Measurements from ENCODE around the gene HMOX1.
A peak's percentile ranks its signal among the peaks of the same experiment; 100 is the strongest.
"Not testable (repeated sequence)": the region's sequence is repeated elsewhere in the genome, so short reads cannot be mapped to it uniquely, and the experiment has no call there.

The HMOX1 gene

DNA sequence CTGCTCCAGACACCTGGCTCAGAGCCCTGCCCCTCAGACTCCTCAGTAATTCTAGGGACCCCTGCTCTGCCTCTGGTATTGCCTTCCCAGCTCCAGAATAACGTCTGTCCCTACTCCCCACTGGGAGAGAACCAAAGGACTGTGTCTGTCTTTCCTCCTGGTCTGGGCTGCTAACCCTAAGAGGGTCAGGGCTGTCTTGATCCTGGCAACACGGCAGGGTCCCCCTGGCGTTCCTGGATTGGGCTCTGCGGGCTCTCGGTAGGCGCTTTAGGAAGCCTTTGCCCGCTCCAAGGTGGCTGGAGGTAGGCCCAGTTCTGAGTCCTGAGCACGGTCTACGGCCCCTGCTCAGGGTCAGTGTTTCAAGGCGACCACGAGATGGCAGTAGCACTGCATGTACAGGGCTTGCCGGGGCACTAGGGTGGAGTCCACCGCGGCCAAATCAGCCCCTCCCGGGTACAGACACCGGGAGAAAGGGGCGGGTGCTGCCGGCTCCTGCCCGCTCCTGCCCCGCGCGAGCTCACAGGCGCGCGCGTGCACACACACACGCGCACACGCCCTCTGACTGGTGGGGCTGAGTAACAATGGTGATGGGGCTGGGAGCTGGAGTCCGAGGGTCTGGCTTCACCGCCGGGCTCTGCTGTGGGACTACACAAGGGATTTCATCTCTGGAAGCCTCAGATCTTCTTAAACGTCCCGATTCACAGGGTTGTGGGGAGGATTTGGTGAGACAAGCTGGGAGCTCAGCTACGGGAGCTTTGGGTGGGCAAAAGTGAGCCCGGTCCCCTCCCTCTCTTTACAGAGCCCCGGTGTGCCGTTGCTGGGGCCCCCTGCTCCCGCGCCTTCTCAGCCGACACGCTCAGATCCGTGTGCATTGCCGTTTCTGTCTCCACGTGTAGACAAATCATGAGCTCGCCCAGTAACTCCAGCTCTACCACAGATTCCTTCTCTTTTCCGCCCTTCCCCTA lies 30.1 kb upstream of the HMOX1 start:
- DNase-seq, result peak; percentile 85

GRCh38 chr22:35352214-35353111 lies 28.4 kb upstream of the HMOX1 start:
- DNase-seq, result peak; percentile 39

DNA sequence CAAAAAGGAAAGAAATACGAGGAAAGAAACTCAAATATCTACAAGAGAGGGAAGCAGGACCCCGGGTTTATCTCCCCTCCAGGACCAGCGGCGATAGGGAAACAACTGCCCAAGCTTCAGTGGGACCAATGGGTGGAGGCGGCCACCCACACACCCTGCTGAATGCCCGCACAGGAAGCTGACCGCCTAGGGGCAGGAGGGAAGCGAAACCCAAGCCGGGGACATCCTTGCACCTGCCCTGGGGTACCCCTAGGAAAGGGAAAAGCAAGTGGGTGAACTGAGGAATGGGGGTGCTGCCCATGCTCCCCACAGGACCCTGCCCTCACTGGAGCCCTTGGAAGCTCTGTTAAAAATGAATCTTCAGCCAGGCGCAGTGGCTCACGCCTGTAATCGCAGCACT lies 27.6 kb upstream of the HMOX1 start:
- no peak for DNase-seq

DNA sequence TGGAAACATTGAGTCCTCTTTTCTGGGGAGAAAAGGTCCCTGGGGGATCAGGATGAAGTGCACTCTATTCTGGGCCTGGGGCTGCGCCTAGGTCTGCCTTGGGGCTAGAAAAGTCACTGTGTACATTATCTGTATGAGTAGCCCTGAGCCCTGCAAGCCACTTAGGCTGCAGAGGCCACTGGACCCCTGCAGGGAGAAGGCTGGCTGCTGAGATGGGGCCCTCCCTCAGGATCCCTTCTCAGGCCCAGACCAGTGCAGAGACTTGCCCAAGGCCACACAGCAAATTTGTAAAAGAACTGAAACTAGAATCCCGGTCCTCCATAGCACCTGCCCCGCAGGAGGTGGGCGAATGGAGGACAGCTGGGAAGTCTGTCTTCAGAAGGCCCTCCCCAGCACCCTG lies 26.8 kb upstream of the HMOX1 start:
- DNase-seq, result no peak

GRCh38 chr22:35357883-35358621 lies 22.8 kb upstream of the HMOX1 start:
- DNase-seq, result no peak

GRCh38 chr22:35359380-35360065 lies 21.4 kb upstream of the HMOX1 start:
- DNase-seq, result no peak

GRCh38 chr22:35361001-35361558 lies 19.8 kb upstream of the HMOX1 start:
- no peak for DNase-seq

DNA sequence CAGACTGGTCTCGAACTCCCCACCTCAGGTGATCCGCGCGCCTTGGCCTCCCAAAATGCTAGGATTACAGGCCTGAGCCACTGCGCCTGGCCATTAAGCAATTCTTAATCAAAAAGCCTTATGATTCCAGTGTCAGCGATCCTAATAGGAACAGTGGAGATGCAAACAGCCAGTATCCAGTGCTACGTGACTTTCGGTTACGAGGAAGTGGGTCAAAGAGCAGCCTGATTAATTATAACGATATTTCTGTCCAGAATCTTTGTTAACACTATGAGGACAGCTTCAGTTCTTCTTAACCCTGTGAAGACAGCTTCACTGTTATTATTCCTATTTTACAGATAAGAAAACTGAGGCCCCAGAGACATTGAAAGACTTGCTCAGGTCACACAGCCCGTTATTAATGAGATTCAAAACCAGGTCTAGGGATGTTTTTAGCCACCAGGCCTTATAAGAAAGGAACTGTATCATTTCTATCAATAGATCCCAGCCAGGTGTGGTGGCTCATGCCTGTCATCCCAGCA lies 17.3 kb upstream of the HMOX1 start:
- DNase-seq, result no peak

DNA sequence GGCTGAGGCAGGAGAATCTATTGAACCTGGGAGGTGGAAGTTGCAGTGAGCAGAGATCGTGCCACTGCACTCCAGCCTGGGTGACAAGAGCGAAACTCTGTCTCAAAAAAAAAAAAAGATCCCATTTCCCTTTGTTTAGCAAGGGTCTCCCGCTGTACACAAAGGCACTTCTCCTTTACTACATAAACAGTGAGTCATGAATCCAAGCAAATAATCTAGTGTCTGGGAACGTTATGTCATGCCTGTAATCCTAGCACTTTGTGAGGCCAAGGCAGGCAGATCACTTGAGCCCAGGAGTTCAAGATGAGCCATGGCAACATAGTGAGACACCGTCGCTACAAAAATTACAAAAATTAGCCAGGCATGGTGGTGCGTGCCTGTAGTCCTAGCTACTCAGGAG lies 16.7 kb upstream of the HMOX1 start:
- not testable (repeated sequence) for DNase-seq

DNA sequence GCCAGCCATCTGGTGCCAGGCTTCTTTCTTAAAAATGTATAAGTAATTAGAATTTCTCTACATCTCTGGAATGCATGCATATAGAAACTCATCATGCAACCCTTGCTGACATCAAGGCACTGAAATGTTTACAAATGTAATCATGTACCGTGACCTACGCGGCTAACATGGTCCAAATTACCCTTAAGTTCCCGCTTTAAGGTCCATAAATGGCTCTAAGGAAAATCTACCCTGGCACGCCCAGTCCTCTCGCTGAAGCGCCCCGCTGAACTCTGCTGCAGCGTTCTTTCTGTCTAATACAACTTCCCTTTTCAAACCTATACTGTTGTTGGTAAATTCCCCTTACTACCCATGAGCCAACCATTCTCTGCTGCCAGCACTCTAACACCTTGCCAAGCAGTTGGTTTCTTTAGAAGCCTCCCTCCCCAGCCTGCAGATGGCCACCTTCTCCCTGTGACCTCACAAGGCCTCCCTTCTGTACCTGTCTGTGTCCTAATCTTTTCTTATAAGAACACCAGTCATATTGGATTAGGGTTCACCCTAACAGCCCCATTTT lies 13.5 kb upstream of the HMOX1 start:
- DNase-seq, result no peak

GRCh38 chr22:35368386-35368785 lies 12.5 kb upstream of the HMOX1 start:
- no peak for DNase-seq

DNA sequence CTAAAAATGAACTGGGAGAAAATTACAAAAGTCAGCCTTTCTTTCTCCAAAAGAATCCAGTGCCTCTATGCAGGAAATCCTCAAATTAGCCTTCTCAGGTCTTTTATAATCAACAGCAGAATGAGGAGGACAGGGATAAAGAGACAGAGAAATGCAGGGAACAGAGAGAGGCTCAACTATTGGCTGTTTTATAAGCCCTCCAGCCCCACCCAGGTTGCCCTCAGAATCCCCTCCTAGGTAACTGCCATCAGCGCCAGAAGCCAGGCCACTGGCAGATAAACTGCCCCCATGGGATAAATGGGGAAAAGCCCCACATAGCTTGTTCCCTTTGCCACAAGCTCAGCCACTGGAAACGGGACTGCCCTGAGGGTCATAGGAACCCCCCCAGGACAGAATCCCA lies 10.9 kb upstream of the HMOX1 start:
- no peak for DNase-seq

- DNase-seq, result no peak
Measured at GRCh38 chr22:35373781-35374180, 7.1 kb upstream of the HMOX1 start.

- no peak for DNase-seq
Measured at GRCh38 chr22:35375031-35375430, 5.9 kb upstream of the HMOX1 start.

- DNase-seq, result no peak
Measured at GRCh38 chr22:35375526-35375925, 5.4 kb upstream of the HMOX1 start.

DNA sequence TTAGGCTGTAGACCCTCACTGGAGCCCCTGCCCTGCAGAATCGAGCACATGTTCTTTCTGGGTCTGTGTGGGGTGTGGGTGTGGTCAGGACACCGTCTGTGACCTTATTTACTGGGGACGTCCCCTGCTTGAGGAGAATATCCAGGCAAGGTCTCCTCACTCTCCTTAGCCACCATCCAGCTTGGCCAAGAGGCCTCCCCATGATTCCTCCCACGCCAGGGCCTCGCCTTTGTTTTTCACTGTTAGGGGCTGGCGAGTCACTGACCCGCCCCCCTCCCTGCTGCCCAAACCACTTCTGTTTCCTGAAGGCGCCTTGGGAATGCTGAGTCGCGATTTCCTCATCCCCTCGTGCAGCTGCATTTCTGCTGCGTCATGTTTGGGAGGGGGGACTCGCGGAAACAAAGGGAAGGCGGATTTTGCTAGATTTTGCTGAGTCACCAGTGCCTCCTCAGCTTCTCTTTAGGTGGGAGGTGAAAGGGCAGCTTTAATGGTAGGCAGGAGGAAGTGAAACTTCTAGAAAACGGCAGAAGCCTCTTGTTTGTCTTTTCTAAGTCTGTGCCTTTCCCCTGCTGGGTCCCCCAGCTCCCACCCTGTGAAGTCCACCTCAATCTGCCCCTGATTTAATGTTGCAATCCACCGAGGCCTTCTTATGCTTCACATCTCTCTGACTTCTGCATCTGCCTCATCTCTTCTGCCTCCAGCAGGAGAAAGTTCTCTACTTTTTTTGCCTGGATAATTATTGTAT lies 4.0 kb upstream of the HMOX1 start:
- no peak for DNase-seq

DNA sequence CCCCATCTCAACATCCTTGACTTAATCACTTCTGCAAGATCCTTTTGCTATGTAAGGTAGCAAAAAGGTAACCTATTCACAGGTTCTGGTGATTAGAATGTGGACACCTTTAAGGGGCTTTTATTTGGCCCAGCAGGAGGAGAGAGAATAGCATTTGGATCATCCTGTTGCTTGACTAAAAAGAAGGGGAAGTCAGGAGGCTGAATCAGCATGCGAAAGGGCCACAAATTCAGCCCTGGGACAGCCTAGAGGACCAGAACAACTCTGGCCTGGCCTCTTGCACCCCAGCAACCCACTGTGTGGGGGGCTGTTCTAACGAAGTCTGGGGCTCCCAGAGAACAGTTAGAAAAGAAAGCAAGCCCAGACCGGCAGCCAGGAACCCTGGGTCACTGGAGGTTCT lies 3.2 kb upstream of the HMOX1 start:
- no peak for DNase-seq

DNA sequence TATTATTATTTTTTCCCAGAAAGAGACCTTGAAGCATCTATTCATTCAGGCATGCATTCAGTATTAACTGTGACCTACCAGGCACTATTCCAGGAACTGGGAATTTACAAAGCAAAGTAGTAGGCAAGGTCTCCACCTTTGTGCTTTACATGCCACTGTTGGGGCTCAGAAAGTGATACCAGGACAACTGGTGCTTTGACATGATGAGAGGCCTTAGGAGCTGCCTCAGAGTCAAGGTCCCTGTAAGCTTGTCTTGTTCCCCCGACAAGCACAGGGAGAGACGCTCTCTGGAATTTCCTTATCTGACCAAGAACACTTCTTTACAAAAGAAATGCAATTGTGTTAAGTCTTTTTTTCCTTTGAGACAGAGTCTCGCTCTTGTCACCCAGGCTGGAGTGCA lies 2.3 kb upstream of the HMOX1 start:
- no peak for DNase-seq

GRCh38 chr22:35379146-35379993 lies 1.5 kb upstream of the HMOX1 start:
- DNase-seq, result no peak

- no peak for DNase-seq
Measured at GRCh38 chr22:35380013-35380412, 883 bp upstream of the HMOX1 start.
